Activated T-helper 9 cell treated with anti-CD3 and anti-CD28 coated beads, Interleukin-2, amount 50 U/mL, for 16 hours (primary cell): ENCODE results near the gene TRAPPC6A.
A peak's percentile ranks its signal among the peaks of the same experiment; 100 is the strongest.

Experiments used
- DNase-seq: peaks from one replicate; pipeline ENCODE4 v3.0.0-alpha.2; 2020; ENCODE audit warnings: low read depth

Gene TRAPPC6A

DNA sequence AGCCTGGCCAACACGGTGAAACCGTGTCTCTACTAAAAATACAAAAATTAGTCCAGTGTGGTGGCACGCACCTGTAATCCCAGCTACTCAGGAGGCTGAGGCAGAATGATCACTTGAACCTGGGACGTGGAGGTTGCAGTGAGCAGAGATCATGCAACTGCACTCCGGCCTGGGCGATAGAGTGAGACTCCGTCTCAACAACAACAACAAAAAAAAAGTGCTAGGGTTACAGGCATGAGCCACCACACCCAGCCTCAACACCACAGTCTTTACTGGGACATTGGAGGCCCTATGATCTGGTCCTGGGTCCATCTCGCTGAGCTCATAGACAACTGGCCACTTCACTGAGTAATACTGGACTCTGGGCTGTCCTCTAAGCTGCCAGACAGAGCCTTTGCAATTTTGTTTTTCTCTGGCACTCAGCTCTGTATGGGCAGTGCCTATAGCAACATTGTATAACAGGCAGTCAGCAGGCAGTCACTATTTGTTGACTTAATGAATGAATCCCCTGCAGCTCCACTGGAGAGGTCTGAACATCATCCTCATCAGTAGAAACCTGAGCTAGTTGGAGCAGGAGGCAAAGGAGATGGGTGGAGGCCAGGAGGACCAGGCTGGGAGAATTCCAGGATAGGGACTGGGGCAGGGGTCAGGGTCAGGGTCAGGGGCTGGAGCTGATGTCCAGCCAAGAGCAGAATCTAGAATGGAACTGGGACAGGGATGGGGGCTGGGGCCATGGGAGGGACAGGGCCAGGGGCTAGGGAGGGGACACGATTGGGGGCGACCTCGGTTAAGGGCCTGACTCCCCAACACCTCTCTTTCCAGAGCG is 8.7 kb upstream of the TRAPPC6A start:
- no peak for DNase-seq

DNA sequence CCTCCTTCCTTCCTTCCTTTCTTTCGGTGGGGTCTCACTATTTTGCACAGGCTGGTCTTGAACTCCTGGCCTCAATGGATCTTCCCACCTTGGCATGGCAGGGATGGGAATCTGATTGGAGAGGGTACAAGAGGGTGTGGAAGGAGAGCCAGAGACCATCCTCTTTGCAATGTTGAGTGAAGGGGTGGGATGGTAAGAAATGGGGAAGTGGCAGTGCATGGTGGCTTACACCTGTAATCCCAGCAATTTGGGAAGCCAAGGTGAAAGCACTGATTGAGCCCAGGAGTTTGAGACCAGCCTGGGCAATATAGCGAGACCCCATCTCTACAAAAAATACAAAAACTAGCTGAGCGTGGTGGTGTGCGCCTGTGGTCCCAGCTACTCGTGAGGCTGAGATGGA is 6.1 kb upstream of the TRAPPC6A start:
- DNase-seq, result no peak

GRCh38 chr19:45182758-45183157 is 4.7 kb upstream of the TRAPPC6A start:
- no peak for DNase-seq

GRCh38 chr19:45180936-45181335 is 2.9 kb upstream of the TRAPPC6A start:
- DNase-seq, result no peak

DNA sequence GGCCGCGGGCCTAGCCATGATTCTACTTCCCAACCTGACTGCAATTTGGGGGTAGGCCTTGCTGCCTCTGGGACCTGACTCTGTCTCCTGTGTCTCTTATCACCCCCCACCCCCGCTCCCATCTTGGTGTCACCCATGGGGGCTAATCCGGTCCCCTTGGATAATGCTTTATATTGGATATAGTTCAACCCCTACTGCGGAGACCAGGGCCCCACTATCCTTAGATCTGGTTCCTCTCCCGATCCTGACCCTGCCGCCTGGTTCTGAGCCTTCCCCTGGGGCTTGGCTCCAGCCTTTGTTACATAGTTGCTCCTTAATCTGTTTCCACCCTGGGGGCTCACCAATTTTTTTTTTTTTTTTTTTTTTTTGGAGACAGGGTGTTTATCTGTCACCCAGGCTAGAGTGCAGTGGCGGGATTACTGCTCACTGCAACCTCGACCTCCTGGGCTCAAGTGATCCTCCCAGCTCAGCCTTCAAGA is 1.9 kb upstream of the TRAPPC6A start:
- no peak for DNase-seq

GRCh38 chr19:45179072-45179891 is 1.2 kb upstream of the TRAPPC6A start:
- DNase-seq, result peak; percentile 26

DNA sequence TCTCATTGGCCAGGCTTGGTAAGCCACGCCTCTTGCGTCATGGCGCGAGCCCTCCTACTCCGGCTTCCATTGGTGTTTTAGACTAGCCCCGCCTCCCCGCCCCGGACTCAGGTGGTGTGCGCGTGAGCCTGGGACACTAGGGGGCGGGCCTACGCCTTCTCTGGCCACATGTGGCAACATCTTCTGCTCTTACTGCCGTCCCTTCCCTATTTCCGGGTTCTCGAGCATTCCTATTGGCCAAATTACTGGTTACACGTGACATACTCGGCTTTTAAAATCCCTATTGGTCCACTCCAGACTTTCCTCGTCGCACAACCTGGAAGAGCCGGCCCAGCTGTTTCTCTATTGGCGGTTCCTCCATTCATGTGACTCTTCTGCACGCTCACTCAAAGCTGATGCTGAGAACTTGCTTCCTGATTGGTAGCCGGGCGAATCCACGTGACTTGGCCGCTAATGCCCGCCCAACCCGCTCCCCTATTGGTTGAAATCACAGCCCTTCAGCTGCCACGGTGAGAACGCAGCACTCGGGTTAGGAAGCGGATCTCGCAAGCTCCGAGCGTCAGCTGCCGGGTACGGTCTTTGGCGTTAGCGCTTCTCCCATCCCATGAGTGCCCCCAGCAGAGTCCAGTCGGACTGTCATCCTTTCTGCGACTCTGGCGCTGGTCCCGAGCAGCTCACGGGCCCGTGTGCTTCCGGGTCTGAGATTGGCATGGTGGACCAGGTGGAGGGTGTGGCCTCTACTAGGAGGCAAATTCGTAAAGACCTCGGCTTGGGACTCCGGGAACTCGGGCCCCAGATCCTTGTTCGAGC is 430 bp upstream of the TRAPPC6A start, which contains the start of gene BLOC1S3:
TSS of gene BLOC1S3 (plus strand) at position 523 of the 810 bp plus-strand sequence. CDS start 513 bp downstream, outside the sequence.
- DNase-seq, result peak; percentile 100

DNA sequence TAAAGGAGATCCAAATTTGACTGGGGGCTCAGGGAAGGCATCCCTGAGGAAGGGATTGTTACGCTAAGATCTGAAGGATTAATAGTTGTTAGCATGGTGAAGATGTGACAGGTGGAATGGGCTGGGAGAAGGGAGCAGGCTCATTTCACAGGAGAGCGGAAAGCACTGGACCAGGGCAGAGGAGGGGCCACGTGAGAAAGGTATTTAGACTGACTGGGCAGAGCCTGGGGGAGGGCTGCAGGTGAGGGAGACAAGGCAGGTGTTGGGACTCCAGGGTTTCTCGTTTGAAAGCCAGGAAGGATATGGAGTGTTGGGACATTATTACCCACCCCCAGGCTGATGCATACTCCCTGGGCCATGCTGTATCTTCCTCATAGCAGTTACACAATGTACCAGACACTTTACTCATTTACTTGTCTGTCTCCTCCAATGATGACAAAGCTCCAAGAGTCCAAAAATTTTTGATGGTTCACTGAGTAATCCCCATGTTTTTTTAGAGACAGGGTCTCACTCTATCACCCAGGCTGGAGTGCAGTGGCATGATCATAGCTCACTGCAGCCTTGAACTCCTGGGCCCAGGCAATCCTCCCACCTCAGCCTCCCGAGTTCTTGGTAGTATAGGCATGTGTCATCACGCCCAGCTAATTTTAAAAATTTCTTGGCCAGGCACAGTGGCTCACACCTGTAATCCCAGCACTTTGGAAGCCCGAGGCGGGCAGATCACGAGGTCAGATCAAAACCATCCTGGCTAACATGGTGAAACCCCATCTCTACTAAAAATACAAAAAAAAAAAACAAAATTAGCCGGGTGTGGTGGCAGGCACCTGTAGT is 2.3 kb downstream of the TRAPPC6A start:
- no peak for DNase-seq

DNA sequence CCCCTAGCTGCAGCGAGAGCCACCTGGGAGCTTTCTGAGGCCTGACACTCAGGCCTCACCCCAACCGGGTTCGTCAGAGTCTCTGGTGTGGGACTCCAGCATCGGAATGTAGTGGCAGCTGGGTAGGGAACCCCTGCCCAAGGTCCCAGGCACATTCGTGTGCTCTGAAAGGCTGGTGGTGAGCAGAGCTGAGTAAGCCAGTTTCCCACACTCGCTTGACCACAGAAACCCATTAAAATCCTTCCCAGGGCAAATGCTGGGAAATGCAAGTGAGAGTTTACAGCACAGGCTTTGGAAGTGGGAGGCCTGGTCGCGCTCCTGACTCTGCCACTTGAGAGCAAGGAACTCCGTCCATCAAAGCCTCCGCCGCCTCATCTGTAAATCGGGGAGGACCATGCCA is 4.2 kb downstream of the TRAPPC6A start:
- no peak for DNase-seq

DNA sequence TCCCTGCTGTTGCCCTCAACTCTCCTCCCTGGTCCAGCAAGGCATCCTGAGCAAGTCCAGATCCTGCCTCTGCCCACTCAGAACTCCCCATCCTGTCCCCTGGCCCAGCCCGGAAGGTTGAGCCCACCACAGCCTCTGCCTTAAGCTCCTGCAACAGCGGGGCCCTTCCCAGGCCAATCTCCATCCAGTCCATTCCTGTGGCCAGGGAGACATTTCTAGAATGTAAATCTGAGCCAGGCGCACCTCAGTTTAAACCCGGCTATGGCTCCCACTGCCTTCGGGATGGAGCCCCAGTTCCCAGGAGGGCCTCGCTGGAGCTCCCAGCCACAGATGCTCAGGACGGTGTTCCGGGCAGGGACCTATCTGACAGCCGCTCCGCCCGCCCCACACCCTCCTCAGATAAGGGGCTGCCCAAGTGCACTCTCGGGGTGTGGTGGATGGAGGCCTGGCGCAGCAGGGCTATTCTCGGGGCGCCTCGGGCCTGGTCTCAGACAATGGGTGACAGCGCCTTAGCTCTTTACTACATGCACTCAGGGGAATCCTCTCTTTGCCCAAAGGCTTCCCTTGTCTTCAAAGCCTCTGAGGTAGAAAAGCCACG is 5.3 kb downstream of the TRAPPC6A start:
- DNase-seq, result no peak

DNA sequence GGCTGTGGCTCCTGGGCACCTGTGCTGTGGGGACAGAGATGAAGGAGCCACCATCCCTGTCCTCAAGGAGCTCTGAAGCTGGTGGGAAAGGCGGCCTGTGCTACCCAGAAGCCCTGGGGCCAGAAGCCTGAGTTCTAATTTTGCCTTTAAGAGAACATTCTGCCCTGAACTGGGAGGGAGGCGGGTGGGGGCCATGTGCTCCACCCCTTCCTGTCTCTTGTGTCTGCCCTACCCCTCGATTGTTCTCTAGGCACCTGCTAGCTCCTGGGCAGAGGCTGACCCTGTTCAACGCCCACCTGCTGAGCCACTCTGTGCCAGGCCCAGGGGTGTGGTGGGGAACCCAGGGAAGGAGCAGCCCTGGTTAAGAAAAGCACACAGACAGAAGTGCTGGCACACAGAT is 5.9 kb downstream of the TRAPPC6A start:
- DNase-seq, result no peak

DNA sequence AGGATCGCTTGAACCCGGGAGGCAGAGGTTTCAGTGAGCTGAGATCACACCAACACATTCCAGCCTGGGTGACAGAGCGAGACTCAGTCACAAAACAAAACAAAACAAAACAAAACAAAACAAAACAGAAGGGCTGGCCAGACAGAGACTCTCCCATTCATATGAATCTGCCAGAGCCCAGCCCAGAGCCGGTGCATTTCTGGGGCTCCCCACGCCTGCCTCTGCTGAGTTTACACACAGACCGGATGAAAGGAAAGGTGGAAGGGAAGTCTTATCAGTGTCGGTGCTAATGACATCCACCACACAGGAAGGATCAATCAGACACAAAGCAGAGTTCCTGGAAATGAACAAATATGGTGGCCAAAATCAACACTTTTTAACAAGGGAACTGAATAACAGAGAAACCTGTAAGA is 6.8 kb downstream of the TRAPPC6A start:
- DNase-seq, result no peak

GRCh38 chr19:45170146-45171106 is 7.6 kb downstream of the TRAPPC6A start:
- no peak for DNase-seq

- no peak for DNase-seq
These were observed 8.4 kb downstream of the TRAPPC6A start for GRCh38 chr19:45169602-45170001.

DNA sequence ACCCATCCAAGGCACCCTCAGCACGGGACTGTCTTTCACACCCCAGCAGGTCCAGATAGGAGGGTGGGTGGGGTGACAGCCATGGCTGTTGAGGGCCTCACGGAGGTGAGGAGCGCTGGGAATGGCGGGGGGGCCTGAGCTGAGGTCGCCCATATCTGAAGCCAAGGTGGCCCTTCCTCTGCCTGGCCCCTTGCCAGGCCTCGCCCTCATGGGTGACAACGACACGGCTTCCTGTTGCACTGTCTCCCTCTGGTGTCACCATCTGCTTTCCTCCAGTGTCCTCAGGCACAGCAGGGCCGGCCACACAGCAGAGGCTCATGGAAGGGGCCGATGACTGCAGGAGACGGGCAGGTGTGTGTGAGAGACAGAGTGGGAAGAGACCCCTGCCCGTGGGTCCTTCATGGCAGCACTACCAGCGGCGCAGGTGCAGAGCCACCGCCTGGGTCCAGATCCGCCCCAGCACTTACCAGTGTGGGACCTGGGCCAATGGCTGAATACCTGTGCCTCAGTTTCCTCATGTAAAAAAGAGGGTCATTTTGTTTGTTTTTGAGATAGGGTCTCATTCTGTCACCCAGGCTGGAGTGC is 9.2 kb downstream of the TRAPPC6A start:
- DNase-seq, result no peak

- DNase-seq, result no peak
These were observed 11.2 kb downstream of the TRAPPC6A start for GRCh38 chr19:45166723-45167252.

- peak; percentile 19 for DNase-seq
These were observed 13.3 kb downstream of the TRAPPC6A start for GRCh38 chr19:45164577-45165335.
